ENCODE data around the gene PIGC. TPM values are rescaled to one million over a fixed set of nuclear protein-coding genes. Genes with fewer than 3 reads are reported as not detected.

Gene PIGC
- total RNA-seq, 4 donors from 2014 or later: 19.4 to 23.4 (median 20.9) TPM

DNA sequence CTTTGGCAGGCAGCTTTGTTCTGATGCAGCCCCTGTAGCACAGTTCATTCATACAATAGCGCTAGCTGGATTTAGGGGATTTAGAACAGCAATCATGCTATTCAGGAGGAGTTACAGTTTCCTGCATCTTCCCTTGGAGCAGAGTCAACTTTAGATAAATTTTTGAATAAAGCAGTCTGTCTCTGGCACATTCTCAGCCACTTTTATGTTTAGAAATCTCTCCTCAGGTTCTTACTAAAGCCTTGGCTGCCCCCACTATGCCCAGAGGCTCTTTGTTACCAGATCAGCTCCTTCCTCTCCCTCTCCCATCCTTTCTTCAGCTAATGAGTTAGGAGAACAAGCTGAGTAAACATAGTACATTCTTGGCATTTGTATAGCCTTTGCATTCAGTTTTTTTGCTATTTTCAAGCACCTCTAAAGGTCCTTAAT is 17.0 kb upstream of the PIGC start:
- Histone ChIP-seq H3K4me1 (no peaks in the 10 kb centered on the region), H3K27ac (no peak overlapping the region), H3K9me3 (no peaks in the 10 kb centered on the region), H3K36me3 (no peaks in the 10 kb centered on the region), H3K4me3 (replicated peaks in 1 of 3) (no peak overlapping the region), H3K27me3 (no peaks in the 10 kb centered on the region)
- DNase-seq: no peak
- WGBS, 2 donors: 73 to 76% methylated on average over 1 of the region's 1 CpG
- TF ChIP-seq, protein P1, sequence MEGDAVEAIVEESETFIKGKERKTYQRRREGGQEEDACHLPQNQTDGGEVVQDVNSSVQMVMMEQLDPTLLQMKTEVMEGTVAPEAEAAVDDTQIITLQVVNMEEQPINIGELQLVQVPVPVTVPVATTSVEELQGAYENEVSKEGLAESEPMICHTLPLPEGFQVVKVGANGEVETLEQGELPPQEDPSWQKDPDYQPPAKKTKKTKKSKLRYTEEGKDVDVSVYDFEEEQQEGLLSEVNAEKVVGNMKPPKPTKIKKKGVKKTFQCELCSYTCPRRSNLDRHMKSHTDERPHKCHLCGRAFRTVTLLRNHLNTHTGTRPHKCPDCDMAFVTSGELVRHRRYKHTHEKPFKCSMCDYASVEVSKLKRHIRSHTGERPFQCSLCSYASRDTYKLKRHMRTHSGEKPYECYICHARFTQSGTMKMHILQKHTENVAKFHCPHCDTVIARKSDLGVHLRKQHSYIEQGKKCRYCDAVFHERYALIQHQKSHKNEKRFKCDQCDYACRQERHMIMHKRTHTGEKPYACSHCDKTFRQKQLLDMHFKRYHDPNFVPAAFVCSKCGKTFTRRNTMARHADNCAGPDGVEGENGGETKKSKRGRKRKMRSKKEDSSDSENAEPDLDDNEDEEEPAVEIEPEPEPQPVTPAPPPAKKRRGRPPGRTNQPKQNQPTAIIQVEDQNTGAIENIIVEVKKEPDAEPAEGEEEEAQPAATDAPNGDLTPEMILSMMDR (IDR thresholded peaks at IDR 0.05): no peak
- TF ChIP-seq POLR2A (IDR thresholded peaks at IDR 0.05): no peak
- intact Hi-C loops (cut with DNase I): no loop called here

DNA sequence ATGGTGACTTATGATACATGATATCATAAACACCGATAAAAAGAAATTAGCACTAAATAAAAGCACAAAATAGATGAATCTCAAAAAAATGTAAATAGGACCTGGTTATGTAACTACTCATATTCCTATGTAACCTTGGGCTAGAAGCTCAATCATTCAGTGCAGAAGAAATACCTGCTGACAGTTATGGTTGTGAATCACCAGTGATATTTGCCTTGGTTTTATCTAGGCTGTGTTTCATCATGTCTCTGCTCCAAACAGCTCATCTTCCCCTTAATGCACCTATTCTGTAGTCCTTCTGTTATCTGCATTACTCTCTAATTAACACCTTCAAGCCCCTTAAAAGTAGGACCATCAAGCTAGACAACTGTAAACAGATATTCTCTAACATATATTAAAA is 16.3 kb upstream of the PIGC start:
- intact Hi-C loops (cut with DNase I): no loop called here
- no peak for TF ChIP-seq POLR2A (IDR thresholded peaks at IDR 0.05)
- TF ChIP-seq, protein P1 (IDR thresholded peaks at IDR 0.05): no peak
- DNase-seq: no peak
- Histone ChIP-seq H3K9me3 (no peaks in the 10 kb centered on the region), H3K27me3 (no peaks in the 10 kb centered on the region), H3K27ac (no peak overlapping the region), H3K36me3 (no peaks in the 10 kb centered on the region), H3K4me1 (no peaks in the 10 kb centered on the region), H3K4me3 (replicated peaks in 1 of 3) (no peak overlapping the region)
- WGBS, 2 donors: 94 to 96% methylated on average over 1 of the region's 1 CpG

DNA sequence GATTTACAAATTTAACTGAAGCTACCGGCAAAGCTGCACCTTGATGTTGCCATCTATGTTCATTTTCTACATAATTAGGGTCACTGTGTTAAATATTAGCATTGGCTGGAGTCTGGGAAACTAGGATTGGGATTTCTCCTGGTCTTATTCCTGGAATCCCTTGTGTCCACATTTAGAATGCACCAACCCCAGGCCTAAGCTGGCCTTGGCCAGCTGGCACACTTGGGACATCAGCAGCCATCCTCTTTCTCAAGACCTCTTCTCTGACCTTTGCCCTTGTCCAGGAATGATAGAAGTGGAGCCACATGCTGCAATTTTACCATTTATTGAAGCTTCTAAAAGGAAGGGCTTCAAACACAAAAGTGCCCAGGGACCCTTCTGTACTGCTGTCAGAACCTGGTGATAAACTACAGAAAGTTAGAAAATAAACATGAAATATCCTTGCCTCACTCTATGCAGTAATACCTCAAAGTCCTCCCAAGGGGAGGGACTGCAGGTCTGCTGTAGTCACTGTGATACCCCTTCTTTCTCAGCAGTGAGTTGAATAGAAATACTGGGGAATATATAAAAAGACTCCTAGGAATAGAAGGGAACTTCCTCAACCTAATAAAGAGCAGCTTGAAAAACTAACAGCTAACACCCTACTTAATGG is 13.7 kb upstream of the PIGC start:
- intact Hi-C loops (cut with DNase I): no loop called here
- Histone ChIP-seq H3K9me3 (no peaks in the 10 kb centered on the region), H3K4me3 (replicated peaks in 1 of 3) (no peak overlapping the region), H3K36me3 (no peaks in the 10 kb centered on the region), H3K27ac (no peak overlapping the region), H3K4me1 (no peaks in the 10 kb centered on the region), H3K27me3 (no peaks in the 10 kb centered on the region)
- 94 to 97% methylated on average over 1 of the region's 1 CpG for WGBS, 2 donors
- no peak for TF ChIP-seq POLR2A (IDR thresholded peaks at IDR 0.05)
- TF ChIP-seq, protein P1 (IDR thresholded peaks at IDR 0.05): no peak
- DNase-seq: no peak

DNA sequence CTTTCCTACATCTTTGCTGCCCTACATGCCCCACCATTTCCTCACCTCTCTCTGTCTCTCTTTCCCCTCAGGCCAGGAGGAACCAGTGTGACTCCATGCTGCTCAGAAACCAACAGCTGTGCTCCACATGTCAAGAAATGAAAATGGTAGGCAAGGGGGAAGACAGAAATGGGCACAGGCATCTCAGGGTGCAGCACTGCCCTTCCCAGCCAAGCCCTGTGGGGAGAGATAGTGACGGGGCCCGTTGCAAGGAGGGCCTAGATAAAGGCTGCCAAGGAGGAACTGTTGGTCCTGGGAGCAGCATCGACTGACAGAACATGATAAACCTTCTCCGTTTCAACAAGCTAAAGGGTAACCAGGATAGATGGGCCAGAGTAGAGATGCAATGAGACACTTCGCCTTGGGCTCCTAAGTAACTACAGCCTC is 12.5 kb upstream of the PIGC start:
- intact Hi-C loops (cut with DNase I): no loop called here

DNA sequence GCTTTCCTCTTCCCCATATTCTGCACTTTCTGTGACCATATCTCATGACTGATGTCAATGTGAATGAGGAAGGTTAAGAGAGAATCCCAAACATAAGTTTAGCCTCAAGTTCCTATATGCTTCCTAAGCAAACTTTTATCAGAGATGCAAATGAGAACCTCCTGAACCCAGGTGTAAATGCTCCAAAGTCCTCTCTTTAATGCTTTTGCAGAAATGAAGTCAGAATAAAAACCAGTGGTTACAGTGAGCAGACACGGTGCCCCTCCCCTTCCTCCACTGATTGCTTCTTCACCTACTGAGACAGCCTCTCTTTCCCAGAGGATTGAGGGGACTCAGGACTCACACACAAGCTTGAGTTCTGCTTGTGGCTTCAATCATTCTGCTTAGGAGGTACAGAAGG is 11.6 kb upstream of the PIGC start:
- WGBS, 2 donors: 74 to 87% methylated on average over 1 of the region's 1 CpG
- no peak for DNase-seq
- no peaks in the 10 kb centered on the region for H3K4me1 ChIP-seq
- H3K4me3 ChIP-seq (replicated peaks in 1 of 3): no peak overlapping the region
- intact Hi-C loops (cut with DNase I): no loop called here
- H3K36me3 ChIP-seq: no peaks in the 10 kb centered on the region
- no peaks in the 10 kb centered on the region for H3K9me3 ChIP-seq
- TF ChIP-seq, protein P1 (IDR thresholded peaks at IDR 0.05): no peak
- TF ChIP-seq POLR2A (IDR thresholded peaks at IDR 0.05): no peak
- H3K27ac ChIP-seq: no peak overlapping the region
- no peaks in the 10 kb centered on the region for H3K27me3 ChIP-seq

More for the DNA sequence above, 12.5 kb upstream of the PIGC start:
- H3K27ac ChIP-seq: no peak overlapping the region
- DNase-seq: no peak
- no peak overlapping the region for H3K4me3 ChIP-seq (replicated peaks in 1 of 3)
- no peaks in the 10 kb centered on the region for H3K27me3 ChIP-seq
- WGBS, 2 donors: 92 to 96% methylated on average over 5 of the region's 5 CpGs
- H3K9me3 ChIP-seq: no peaks in the 10 kb centered on the region
- no peaks in the 10 kb centered on the region for H3K4me1 ChIP-seq
- TF ChIP-seq, protein P1 (IDR thresholded peaks at IDR 0.05): no peak
- TF ChIP-seq POLR2A (IDR thresholded peaks at IDR 0.05): no peak
- no peaks in the 10 kb centered on the region for H3K36me3 ChIP-seq

All from thyroid gland (tissue), 4 donors.